ENCODE data around the gene ECM2. TPM values are rescaled to one million over a fixed set of nuclear protein-coding genes. Genes with fewer than 3 reads are reported as not detected.

ECM2 gene
- total and polyA plus RNA-seq, 7 donors = 1.2 to 7.8 (median 1.9) TPM

GRCh38 chr9:92463387-92463786, 72.4 kb downstream of the ECM2 start:
- Histone ChIP-seq H3K27ac (peak overlapping the region; percentile 77), H3K27me3 (ENCODE audit: insufficient read depth in 3 of 3, low read length in 2 of 3) (no peaks in the 10 kb centered on the region), H3K4me1 (peaks cover 7% of the 10 kb centered on the region), H3K4me3 (peak overlapping the region; percentile 19), H3K9me3 (no peaks in the 10 kb centered on the region), H3K36me3 (ENCODE audit: insufficient read depth in 1 of 2, low read depth in 1 of 2) (no peaks in the 10 kb centered on the region)
- no peak for TF ChIP-seq CTCF (IDR thresholded peaks at IDR 0.05)
- no peak for DNase-seq
- intact Hi-C loops (cut with DNase I) = no loop called here
- no peak for ATAC-seq

GRCh38 chr9:92457576-92457975, 78.2 kb downstream of the ECM2 start:
- no peaks in the 10 kb centered on the region for H3K36me3 ChIP-seq (ENCODE audit: insufficient read depth in 1 of 2, low read depth in 1 of 2)
- no peak overlapping the region for H3K4me3 ChIP-seq
- DNase-seq = no peak
- H3K27me3 ChIP-seq (ENCODE audit: insufficient read depth in 3 of 3, low read length in 2 of 3) = no peaks in the 10 kb centered on the region
- no peak for ATAC-seq
- 98 to 99% (median 98%) methylated on average over 4 of the region's 4 CpGs for WGBS, 3 donors
- H3K27ac ChIP-seq = no peak overlapping the region
- TF ChIP-seq CTCF (IDR thresholded peaks at IDR 0.05) = no peak
- no peaks in the 10 kb centered on the region for H3K9me3 ChIP-seq
- intact Hi-C loops (cut with DNase I) = no loop called here
- H3K4me1 ChIP-seq = no peaks in the 10 kb centered on the region

DNA sequence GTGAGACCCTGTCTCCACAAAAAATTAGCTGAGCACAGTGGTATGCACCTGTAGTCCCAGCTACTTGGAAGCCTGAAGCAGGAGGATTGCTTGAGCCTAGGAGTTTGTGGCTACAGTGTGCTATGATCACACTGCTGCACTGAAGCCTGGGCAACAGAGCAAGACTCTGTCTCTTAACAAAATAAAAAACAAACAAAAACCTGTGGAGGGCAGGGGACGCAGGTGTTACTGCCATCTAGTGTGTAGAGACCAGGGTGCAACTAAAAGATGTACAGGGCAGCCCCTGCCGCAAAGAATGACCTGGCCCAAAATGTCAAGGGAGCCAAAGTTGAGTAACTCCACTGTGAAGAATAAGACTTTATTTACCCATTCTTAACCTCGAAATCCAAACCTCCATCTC, 80.6 kb downstream of the ECM2 start:
- ATAC-seq (no peak), DNase-seq (no peak)
- no peaks in the 10 kb centered on the region for H3K27me3 ChIP-seq (ENCODE audit: insufficient read depth in 3 of 3, low read length in 2 of 3)
- no peaks in the 10 kb centered on the region for H3K9me3 ChIP-seq
- no peaks in the 10 kb centered on the region for H3K4me1 ChIP-seq
- H3K4me3 ChIP-seq = no peak overlapping the region
- intact Hi-C loops (cut with DNase I) = no loop called here
- H3K27ac ChIP-seq = no peak overlapping the region
- no peaks in the 10 kb centered on the region for H3K36me3 ChIP-seq (ENCODE audit: insufficient read depth in 1 of 2, low read depth in 1 of 2)
- TF ChIP-seq CTCF (IDR thresholded peaks at IDR 0.05) = no peak
- 86 to 93% (median 89%) methylated on average over 3 of the region's 3 CpGs for WGBS, 3 donors

DNA sequence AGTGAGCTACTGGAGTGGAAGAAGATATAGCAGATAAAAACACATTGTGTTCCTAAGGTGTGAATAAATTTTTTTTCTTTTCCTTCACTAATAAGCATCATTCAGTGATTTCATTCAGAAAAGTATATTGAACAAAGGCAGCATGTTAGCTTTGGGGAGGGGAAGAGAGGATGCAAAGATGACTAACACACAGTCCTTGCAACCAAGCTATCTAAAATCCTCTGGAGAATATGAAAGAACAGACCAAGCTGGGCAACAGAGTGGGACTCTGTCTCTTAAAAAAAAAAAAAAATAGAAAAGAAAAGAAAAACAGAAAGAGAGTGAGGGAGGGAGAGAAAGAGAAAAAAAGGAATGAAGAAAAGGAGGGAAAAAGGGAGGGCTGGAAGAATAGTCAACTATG, 89.3 kb downstream of the ECM2 start:
- Histone ChIP-seq H3K9me3 (no peaks in the 10 kb centered on the region), H3K27me3 (ENCODE audit: insufficient read depth in 3 of 3, low read length in 2 of 3) (no peaks in the 10 kb centered on the region), H3K36me3 (ENCODE audit: insufficient read depth in 1 of 2, low read depth in 1 of 2) (no peaks in the 10 kb centered on the region), H3K4me1 (no peaks in the 10 kb centered on the region), H3K4me3 (no peak overlapping the region), H3K27ac (no peak overlapping the region)
- ATAC-seq (no peak), DNase-seq (no peak)
- no peak for TF ChIP-seq CTCF (IDR thresholded peaks at IDR 0.05)
- intact Hi-C loops (cut with DNase I) = no loop called here

Other genes starting within 250 kb of the ECM2 start
- gene IARS1, start 242.3 kb downstream of the ECM2 start, total RNA-seq = 100 to 1,000 TPM in 2 of 4 donors, 10 to 100 TPM in 2; 93.3 to 166 (median 102) TPM
- 100 to 1,000 TPM in 1 of 3 donors, 10 to 100 TPM in 2; 45.6 to 183 (median 90.9) TPM for gene IARS1, start 242.3 kb downstream of the ECM2 start, polyA plus RNA-seq
- gene NOL8, start 210.6 kb downstream of the ECM2 start, total RNA-seq = 10 to 100 TPM; 14.5 to 29.4 (median 20.1) TPM
- gene NOL8, start 210.6 kb downstream of the ECM2 start, polyA plus RNA-seq = 10 to 100 TPM; 11.2 to 21.1 (median 11.7) TPM
- 10 to 100 TPM in 1 of 4 donors, 1 to 10 TPM in 3; 5.9 to 15.7 (median 8.0) TPM for gene CENPP, start 210.0 kb downstream of the ECM2 start, total RNA-seq
- 1 to 10 TPM; 1.8 to 6.4 (median 3.9) TPM for gene CENPP, start 210.0 kb downstream of the ECM2 start, polyA plus RNA-seq
- 1 to 10 TPM in 2 of 4 donors, under 1 TPM in 2; 0.64 to 7.4 (median 1.9) TPM for gene OGN, start 131.4 kb downstream of the ECM2 start, total RNA-seq
- 1 to 10 TPM in 1 of 3 donors, under 1 TPM in 2; 0.65 to 1.1 (median 0.76) TPM for gene OGN, start 131.4 kb downstream of the ECM2 start, polyA plus RNA-seq
- 1 to 10 TPM in 1 of 4 donors, under 1 TPM in 3; 0.12 to 1.7 (median 0.73) TPM for gene OMD, start 111.5 kb downstream of the ECM2 start, total RNA-seq
- under 1 TPM; 0.45 to 0.98 (median 0.68) TPM for gene OMD, start 111.5 kb downstream of the ECM2 start, polyA plus RNA-seq
- gene ASPN, start 53.5 kb downstream of the ECM2 start, total RNA-seq = 1 to 10 TPM in 3 of 4 donors, under 1 TPM in 1; 0.52 to 5.7 (median 1.4) TPM
- gene ASPN, start 53.5 kb downstream of the ECM2 start, polyA plus RNA-seq = 1 to 10 TPM in 2 of 3 donors, under 1 TPM in 1; 0.82 to 1.2 (median 1.2) TPM
- 1 to 10 TPM; 3.9 to 9.9 (median 8.0) TPM for gene IPPK, start 134.1 kb upstream of the ECM2 start, total RNA-seq
- 10 to 100 TPM in 1 of 3 donors, 1 to 10 TPM in 2; 4.9 to 10.5 (median 9.9) TPM for gene IPPK, start 134.1 kb upstream of the ECM2 start, polyA plus RNA-seq
- gene BICD2, start 228.8 kb upstream of the ECM2 start, total RNA-seq = 10 to 100 TPM; 21.6 to 32.1 (median 26.0) TPM
- 10 to 100 TPM; 22.4 to 44.4 (median 43.6) TPM for gene BICD2, start 228.8 kb upstream of the ECM2 start, polyA plus RNA-seq

Data from psoas muscle (tissue), 8 donors.